ENCODE results near the gene GALNT6.

Gene GALNT6

DNA sequence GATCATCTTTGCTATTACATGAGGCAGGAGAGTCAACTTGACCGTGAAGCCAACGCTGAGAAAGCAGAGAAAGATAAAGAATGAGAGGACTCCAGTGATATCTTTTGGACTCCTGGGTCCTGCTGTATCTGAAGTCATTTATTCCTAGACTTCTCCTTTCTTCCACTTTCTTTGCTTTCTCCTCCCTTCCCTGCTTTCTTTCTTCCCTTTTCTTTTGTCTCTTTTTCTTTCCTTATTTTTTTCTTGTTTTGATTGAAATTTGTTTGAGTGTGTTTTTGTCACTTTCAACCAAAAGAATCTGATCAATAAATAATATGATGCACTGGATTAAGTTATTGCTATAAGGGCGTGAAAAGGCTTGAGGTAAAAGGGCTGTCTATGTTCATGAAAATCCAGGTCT lies 13.4 kb upstream of the GALNT6 start:
- FAIRE-seq = no peak

DNA sequence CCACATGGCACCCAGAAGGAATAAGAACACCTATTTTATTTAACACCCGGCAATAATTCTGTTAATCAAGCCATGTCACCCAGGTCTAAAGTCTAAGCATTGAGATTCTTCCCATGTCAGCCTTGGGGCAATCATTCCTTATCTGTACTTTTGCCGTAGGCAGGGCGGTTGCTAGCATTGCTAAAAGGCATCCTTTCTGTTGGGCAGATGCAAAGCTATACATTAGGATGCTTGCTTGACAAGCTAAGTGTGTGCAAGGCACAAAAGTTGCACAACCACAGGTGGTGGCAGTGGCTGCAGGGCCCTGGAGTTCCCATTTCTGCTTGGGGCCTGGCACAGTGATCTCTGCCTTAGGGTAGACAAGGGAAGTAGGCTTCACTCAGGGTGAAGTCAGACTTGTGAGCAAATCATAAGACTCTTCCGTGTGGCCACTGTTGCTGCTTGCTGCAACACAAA lies 12.5 kb upstream of the GALNT6 start:
- no peak for FAIRE-seq

DNA sequence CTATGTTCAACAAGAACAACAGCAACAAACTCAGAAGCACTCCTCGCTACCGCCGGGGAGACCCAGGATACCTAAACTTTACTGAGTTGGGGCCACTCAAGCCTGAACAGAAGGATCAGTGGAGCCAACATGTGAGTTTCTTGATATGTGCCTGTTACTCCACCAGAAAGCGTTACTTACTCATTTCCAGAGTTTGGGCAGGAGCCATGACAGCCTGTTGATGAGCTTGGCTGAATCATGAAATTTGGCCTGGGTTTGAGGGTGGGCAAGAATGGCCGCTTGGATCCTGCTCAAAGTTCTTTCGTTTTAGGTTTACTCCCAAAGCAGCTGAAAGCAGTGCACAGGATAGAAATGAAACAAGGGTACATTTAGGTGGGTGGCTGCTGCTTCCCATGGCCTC lies 12.0 kb upstream of the GALNT6 start:
- no peak for FAIRE-seq

DNA sequence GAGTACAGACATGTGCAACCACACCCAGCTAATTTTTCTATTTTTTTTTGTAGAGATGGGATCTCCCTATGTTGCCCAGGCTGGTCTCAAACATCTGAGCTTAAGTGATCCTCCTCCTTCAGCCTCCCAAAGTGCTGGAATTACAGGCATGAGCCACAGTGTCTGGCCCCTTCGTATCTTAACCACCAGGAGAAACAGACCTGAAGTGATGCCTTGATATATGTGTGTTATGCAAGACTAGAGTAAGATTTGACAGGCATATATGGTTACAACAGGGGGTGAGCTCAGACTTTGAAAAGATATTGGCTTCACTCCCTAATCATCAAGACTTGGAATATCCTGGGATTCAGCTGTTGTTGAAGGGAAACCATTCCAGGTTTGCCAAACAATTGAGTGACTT lies 10.7 kb upstream of the GALNT6 start:
- no peak for FAIRE-seq

DNA sequence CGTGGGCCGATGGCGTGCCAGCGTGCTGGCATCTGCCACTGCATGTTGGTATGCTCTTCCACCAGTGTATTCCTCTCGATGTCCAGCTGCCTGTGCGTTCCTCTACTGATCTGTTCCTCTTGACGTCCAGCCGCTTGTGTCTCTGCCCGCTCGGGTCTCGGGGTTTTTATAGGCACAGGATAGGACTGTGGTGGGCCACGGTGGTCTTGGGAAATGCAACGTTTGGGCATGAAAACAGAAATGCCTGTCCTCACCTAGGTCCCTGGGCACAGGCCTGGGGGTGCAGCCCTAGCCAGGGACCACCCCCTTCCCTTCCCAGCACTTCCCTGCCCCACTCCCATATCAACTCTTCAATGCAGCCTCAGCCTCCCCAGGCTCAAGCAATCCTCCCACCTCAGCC lies 10.3 kb upstream of the GALNT6 start:
- no peak for FAIRE-seq

GRCh38 chr12:51401020-51401419 lies 9.8 kb upstream of the GALNT6 start:
- FAIRE-seq = no peak

DNA sequence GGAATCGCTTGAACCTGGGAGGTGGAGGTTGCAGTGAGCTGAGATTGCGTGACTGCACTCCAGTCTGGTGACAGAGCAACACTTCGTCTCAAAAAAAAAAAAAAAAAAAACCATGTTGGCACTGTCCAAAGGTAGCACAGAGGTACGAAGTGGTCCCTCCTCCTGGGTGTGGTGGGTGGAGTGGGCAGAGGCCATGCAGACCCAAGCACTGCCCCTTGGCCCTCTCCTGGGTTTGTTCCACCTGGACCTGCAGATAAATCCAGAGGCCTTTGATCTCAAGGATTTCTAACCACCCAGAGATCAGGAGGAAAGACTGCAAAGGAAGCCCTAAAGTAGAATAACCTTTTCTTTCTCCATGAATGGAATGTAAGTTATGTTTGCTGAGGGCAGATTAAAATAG lies 8.7 kb upstream of the GALNT6 start:
- no peak for FAIRE-seq

DNA sequence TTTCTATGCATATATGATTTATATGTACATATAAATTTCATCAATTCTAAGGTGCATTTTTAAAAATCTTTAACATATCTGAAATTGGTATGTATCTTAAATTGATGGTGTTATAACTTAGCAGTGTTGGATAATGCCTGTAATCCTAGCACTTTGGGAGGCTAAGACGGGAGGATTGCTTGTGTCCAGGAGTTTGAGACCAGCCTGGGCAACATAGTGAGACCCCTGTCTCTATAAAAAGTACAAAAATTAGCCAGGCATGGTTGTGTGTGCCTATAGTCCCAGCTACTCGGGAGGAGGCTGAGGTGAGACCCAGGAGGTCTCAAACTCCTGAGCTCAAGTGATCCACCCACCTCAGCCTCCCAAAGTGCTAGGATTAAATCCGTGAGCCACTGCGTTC lies 6.5 kb upstream of the GALNT6 start:
- no peak for FAIRE-seq

GRCh38 chr12:51395283-51396230 lies 4.4 kb upstream of the GALNT6 start:
- FAIRE-seq = no peak

- FAIRE-seq = no peak
These were observed 2.7 kb upstream of the GALNT6 start for GRCh38 chr12:51393676-51394545.

DNA sequence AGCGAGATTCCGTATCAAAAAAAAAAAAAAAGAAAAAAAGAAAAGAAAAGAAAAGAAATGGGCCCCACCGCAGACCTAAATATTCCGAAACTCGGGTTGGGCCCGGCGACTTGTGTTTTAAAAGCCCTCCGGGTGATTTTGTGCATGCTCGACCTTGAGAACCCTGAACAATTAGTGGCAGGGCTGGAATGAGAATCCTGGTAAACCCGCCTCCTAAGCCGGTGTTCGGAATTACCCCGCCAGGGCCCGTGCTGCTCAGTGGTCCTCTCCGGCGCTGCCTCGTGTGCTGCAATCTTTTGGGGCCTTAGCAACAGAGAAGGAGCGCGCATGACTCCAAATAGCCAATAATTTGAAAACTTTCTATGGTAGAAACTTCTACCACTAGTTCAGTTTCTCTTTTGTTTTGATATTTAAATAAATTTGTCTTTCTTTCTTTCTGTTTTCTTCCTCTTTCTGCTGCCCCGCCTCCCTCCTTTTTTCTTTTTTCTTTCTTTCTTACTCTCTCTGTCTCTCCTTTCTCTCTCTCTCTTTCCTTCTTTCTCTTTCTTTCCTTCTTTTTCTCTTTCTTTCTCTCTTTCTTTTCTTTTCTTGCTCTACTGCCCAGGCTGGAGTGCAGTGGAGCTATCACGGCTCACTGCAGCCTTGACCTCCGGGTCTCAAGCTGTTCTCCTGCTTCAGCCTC lies 1.5 kb upstream of the GALNT6 start:
- FAIRE-seq = no peak

GRCh38 chr12:51390891-51391282 lies 319 bp downstream of the GALNT6 start:
- FAIRE-seq = no peak

GRCh38 chr12:51390457-51390856 lies 749 bp downstream of the GALNT6 start:
- FAIRE-seq = no peak

DNA sequence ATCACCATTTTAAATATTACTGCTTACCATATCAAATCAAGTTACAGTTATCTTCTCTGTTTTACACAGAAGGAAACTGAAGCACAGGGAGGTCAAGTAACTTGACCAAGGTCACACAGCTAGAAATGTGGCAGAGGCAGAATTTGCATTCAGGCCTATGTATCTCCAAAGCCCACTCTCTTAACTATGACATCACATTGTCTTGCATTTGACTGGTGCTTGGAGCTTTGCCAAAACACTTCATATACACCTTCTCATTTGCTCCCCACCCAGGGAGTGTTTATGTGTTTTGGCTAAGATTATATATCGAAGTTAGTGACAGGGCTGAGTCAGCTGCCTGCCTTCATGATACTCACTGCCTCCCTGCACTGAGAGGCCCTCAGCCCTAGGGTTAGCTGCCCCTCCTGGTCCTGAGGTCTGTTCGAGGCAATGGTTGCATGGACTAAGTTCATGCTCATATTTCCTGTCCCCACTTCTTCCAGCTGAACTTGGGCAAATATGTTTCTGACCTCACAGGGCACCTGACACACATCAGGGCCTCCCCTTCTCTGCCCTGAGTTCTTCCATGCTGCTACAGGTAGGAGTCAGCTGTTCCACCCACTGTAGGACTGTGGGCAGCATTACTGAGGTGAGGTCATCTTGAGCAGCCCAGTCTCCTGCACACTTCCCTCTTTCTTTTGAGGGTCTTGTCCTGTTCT lies 1.8 kb downstream of the GALNT6 start:
- no peak for FAIRE-seq

DNA sequence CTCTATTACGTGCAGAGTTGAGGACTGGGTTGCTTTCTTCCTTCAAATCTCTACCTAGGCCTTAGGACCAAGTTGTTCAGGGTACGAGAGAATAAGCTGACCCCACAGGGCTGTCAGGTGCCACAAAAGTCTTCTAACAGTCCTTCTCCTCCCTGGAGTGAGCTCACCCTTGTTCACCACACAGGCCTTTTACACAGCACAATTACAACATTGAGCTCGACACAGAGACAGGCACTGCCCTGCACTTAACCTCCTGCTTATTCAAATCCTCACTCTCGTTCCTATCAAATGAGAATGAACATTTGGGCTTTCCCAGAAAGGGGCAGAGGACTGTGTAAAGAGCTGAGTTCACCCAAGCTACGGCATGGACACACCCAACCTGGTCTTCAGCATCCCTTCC lies 2.4 kb downstream of the GALNT6 start:
- FAIRE-seq = no peak

- no peak for FAIRE-seq
These were observed 3.0 kb downstream of the GALNT6 start for GRCh38 chr12:51388069-51388799.

DNA sequence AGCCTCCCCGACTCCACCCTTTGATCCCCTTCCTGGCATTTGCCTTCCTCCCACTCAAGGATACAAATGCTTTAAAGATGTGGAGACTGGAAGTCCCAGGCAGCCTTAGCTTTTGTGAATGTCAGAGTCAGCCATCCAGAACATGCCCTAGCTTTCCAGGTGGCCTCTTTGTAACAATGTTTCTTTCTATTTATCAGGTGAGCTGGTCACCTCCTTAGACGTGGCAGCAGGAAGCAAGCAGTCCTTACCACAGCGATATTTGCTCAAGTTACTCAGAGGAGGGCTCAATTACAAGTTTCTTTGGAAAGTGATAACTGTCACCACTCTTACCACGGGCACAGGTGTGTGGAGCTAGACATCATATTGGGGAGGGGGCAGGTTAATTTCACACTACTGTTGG lies 4.9 kb downstream of the GALNT6 start:
- FAIRE-seq = no peak

GRCh38 chr12:51383269-51383905 lies 7.8 kb downstream of the GALNT6 start:
- FAIRE-seq = no peak

DNA sequence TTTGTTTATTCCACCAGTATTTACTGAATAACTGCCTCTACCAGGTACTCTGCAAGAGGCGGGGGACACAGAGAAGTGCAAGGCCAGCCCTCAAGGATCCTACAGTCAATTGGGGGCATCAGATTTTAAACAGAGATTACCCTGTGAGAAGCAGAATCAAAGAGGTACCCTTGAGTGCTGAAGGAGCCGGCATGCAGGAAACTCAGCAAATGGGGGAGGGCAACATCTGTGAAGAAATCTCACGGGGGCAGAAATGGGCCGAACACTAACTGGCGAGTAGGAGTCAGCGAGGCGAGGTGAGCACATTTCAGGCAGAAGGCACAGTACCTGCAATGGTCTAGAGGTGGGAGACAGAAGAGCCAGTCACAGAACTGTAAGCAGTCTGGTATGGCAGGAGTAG lies 9.0 kb downstream of the GALNT6 start:
- no peak for FAIRE-seq

DNA sequence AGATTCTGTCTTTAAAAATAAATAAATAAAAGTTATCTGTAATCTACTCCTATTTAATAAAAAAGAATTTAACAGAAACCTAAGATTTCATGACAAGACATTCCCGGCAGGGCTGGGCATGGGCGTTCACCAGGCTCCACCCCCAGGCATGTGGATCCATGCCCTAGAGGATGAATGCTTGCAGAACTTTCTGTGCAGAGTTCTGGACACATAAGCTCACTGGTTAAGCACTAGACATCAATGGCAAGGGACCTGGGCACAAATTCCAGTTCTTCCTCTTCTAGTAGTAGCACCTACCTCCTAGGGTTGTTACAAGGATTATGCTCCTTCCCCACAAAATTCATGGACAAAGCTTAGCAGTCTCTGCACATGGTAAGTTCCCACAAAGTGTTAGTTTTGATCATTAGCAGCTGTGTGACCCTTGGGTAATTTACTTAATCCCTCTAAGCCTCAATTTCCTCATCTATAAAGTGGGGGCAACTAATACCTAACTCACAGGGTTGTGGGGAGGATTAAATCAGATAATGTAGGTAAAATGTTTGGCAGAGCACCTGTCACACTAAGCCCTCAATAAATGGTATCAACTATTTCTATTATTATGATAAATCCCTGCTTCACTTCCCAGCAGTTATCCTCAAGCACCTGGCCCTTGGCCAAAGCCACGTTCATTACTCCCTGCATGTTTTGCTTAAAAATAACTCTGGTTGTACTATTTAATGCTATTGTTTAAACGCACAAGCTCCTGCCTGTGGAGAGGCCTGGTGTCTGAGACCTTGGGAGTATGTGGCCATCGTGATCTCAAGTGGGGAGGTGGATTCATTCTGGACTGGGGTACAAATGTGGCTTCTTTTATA lies 9.8 kb downstream of the GALNT6 start:
- no peak for FAIRE-seq

Measured in colon (tissue), 2 donors.